ENCODE results near the gene IGF1R.

The IGF1R gene

DNA sequence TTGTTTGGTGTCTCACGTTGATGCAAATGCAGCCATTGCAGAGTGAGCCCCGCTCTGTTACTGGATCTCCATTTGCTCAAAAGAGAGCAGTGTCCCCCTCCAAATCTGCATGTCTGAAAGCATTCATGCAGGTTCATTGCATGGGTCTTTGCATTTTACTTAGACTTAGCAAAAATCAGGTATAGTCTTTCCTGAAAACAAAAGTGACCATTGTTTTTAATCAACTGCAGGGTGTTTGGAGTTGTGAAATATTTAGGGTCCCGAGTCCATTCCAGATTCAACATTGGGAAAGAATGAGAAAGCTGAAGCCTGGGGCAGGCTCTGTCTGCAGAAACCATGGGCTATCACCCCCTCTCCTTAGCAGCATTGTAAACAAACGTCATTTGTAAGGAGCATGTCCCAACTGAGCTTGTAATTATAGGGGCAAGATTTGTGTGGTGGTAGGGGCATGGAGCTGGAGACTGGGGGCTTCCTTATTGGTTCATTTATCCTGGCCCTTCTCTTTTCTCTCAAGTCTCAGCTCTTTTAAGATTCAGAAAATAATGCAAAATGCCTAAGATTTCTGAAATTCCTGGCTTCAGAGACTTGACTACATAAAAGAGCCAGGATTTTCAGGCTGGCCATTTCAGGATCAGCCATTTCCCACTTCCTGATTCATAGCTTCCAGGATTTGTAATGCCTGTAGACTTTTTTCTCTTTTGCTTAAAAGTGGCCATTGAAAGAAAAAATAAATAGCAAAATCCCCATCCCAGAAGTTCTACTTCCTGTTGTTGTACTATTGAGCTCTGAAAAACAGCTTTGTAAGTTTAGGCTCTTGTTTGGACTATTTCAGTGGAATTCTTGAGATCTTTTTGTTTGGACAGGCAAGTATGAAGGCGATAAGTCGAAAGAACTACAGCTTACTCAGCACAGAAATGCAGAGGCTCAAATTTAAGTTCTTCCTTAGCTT lies 23.0 kb downstream of the IGF1R start:
- DNase-seq (ENCODE audit: low read depth): no peak
- TF ChIP-seq, protein P1, sequence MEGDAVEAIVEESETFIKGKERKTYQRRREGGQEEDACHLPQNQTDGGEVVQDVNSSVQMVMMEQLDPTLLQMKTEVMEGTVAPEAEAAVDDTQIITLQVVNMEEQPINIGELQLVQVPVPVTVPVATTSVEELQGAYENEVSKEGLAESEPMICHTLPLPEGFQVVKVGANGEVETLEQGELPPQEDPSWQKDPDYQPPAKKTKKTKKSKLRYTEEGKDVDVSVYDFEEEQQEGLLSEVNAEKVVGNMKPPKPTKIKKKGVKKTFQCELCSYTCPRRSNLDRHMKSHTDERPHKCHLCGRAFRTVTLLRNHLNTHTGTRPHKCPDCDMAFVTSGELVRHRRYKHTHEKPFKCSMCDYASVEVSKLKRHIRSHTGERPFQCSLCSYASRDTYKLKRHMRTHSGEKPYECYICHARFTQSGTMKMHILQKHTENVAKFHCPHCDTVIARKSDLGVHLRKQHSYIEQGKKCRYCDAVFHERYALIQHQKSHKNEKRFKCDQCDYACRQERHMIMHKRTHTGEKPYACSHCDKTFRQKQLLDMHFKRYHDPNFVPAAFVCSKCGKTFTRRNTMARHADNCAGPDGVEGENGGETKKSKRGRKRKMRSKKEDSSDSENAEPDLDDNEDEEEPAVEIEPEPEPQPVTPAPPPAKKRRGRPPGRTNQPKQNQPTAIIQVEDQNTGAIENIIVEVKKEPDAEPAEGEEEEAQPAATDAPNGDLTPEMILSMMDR (IDR thresholded peaks at IDR 0.05; ENCODE audit: insufficient read depth, low read depth, low read length, missing control alignments): no peak
- no peak overlapping the region for H3K4me3 ChIP-seq (ENCODE audit: low read depth, low read length)

DNA sequence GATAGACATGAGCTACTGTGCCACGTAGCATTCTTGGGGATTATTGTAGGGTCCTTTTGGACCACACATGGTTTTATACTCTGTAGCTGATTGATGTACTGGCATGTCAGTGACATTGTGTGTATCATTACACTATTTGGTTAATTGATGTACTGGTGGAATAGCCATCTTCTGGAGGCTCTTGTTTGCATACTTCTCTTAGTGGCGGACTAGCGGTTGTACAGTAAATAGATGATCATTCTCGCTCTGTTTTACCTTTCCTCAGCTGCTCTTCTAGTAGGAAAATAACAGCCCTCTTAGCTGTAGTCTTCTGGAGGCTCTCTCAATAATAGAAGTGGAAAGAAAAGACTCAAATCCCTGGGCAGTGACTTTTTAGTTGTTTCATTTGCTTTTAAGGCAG lies 24.8 kb downstream of the IGF1R start:
- H3K4me3 ChIP-seq (ENCODE audit: low read depth, low read length): no peak overlapping the region
- TF ChIP-seq, protein P1 (IDR thresholded peaks at IDR 0.05; ENCODE audit: insufficient read depth, low read depth, low read length, missing control alignments): no peak
- no peak for DNase-seq (ENCODE audit: low read depth)

DNA sequence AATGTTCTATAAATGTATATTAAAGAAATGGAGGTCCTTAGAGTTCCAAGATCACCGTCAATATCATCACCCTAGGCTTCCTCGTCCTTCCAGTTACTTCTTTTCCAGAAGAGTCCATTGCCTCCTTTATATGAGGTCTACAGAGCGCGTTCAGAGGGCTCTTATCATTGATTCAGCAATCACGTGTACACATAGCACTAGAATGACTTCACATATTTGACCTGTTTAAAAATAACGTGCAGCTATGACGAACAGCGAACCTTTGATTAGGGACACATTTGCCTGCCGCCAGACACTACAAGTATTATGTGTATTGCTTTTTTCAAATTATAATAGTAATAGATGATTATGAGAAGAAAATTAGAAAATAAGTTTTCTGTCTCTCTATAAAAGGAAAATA lies 26.0 kb downstream of the IGF1R start:
- no peak for DNase-seq (ENCODE audit: low read depth)
- TF ChIP-seq, protein P1 (IDR thresholded peaks at IDR 0.05; ENCODE audit: insufficient read depth, low read depth, low read length, missing control alignments): no peak
- no peak overlapping the region for H3K4me3 ChIP-seq (ENCODE audit: low read depth, low read length)

DNA sequence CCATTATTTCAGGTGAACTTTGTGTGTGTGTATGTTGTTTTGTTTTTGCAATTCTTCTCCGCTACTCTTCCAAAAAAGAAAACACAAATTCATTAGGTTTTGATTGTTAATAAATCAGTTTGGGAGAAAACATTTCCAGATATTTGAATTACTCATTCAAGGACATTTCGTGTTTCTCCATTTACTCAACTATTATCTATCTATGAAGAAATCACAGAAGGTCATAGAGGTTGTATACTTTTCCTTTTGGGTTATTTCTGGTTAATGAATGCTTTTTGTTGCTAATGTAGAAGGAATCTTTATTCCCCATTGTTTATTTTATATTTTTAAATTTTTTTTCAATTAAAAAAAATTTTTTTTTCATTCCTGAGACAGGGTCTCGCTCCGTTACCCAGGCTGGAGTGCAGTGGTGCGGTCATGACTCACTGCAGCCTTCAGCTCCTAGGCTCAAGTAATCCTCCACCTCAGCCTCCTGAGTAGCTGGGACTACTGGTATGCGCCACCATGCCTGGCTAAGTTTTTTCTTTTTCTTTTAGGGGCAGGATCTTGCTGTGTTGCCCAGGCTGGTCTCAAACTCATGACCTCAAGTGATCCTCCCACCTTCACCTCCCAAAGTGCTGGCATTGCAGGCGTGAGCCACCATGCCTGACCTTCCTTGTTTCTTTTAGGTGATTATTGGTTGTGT lies 28.4 kb downstream of the IGF1R start:
- DNase-seq (ENCODE audit: low read depth): no peak
- TF ChIP-seq, protein P1 (IDR thresholded peaks at IDR 0.05; ENCODE audit: insufficient read depth, low read depth, low read length, missing control alignments): no peak
- no peak overlapping the region for H3K4me3 ChIP-seq (ENCODE audit: low read depth, low read length)

DNA sequence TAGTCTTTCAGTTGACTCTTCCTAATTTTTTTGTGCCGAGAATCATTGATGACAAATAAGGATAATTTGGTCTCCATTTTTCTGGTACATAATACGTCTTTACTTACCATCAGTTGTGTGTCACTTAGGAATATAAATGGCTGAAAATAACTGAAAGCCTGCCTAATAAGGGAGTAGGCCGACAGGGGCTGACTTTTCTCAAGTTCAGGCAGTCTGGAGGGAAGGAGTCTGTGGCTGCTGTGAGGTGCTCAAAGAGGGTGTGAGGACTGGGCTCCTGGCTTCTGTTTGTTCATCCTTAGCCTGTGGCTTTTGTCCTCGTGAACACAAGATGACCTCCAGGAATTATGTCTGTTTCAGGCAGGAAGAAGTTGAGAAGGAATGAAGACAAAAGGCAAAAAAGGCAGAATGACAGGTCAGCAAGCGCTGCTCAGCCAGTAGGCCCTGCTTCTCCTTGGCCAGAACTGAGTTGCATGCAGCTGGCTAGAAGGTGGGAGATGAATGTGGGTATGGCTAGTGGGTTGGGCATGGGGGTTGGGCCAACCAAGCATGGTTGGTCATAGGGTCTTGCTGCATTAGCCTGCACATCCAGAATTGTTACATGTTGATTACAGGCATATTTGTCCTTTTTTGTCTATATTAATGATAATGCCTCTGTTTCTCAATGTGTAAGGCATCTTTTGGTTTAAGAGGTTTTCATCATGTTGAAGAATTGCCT lies 29.2 kb downstream of the IGF1R start:
- DNase-seq (ENCODE audit: low read depth): no peak
- no peak overlapping the region for H3K4me3 ChIP-seq (ENCODE audit: low read depth, low read length)
- TF ChIP-seq, protein P1 (IDR thresholded peaks at IDR 0.05; ENCODE audit: insufficient read depth, low read depth, low read length, missing control alignments): no peak

DNA sequence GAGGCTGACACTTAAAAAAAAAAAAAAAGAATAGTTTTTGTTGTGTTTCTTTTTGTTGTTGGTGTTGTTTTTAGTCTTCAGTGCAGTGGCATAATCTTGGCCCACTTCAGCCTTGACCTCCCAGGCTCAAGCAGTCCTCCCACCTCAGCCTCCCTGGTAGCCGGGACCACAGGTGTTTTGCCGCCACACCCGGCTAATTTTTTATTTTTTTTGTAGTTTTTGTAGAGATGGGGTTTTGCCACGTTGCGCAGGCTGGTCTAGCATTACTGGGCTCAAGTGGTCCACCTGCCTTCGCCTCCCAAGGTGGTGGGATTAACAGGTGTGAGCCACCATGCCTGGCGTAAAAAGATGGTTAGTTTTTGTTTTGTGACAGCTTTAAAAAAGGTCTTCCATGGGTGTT lies 30.1 kb downstream of the IGF1R start:
- TF ChIP-seq, protein P1 (IDR thresholded peaks at IDR 0.05; ENCODE audit: insufficient read depth, low read depth, low read length, missing control alignments): no peak
- no peak overlapping the region for H3K4me3 ChIP-seq (ENCODE audit: low read depth, low read length)
- no peak for DNase-seq (ENCODE audit: low read depth)

Measured in GM12865 (cell line).